OCI-LY7 (cell line): ENCODE measurements around the gene CTNNA2. TPM values are rescaled to one million over a fixed set of nuclear protein-coding genes. Genes with fewer than 3 reads are reported as not detected.

Experiments
- BruUV-seq: library from RNA; stranded (reverse); fragments of 400-500 nt; replicated peaks from 2 replicates; lab custom pipeline; 2021; lab: Mats Ljungman, UMichigan
- CTCF ChIA-PET: fragments of 300-600 bp; sonication (Branson Sonifier 250); formaldehyde crosslinking; loops from one replicate; lab custom pipeline; 2022; ENCODE audit warnings: antibody characterized with exemption; ENCODE audit not compliant: unreplicated experiment; lab: Charles Lee
- POLR2A ChIA-PET: fragments of 300-600 bp; sonication (Branson Sonifier 250); formaldehyde crosslinking; loops from one replicate; lab custom pipeline; 2022; ENCODE audit warnings: antibody characterized with exemption; lab: Charles Lee
- DNase-seq: peaks from one replicate; pipeline ENCODE4 v3.0.0-alpha.2; 2015; ENCODE audit warnings: low spot score
- H2AFZ ChIP-seq: fragments of 200-600 bp; sonication (generic), shearing (Covaris generic); 2 replicates; pipeline ENCODE4 v1.6.1; 2014; ENCODE audit warnings: mild to moderate bottlenecking, antibody characterized with exemption, low read length, moderate library complexity
- H3K27ac ChIP-seq: fragments of 200-600 bp; sonication (generic); 2 replicates; pipeline ENCODE4 v1.5.1; 2014; ENCODE audit warnings: mixed run types, low read depth, mild to moderate bottlenecking, moderate library complexity, low read length, inconsistent platforms; ENCODE audit not compliant: poor library complexity, severe bottlenecking
- H3K36me3 ChIP-seq: fragments of 200-600 bp; sonication (generic); 2 replicates; pipeline ENCODE4 v1.6.1; 2014; ENCODE audit warnings: mild to moderate bottlenecking, antibody characterized with exemption, low read length, moderate library complexity, mixed read lengths; ENCODE audit not compliant: insufficient read depth
- H3K4me1 ChIP-seq: fragments of 200-600 bp; sonication (generic); 2 replicates; pipeline ENCODE4 v1.5.1; 2014; ENCODE audit warnings: mild to moderate bottlenecking, low read length; ENCODE audit not compliant: insufficient read depth, poor library complexity, severe bottlenecking
- H3K4me2 ChIP-seq: fragments of 200-600 bp; sonication (generic); 2 replicates; pipeline ENCODE4 v1.6.1; 2014; ENCODE audit warnings: mild to moderate bottlenecking, low read length
- H3K4me3 ChIP-seq: fragments of 200-600 bp; sonication (generic); 2 replicates; pipeline ENCODE4 v1.5.1; 2014; ENCODE audit warnings: mild to moderate bottlenecking, low read depth, low read length; ENCODE audit not compliant: poor library complexity, severe bottlenecking
- H3K79me2 ChIP-seq: fragments of 200-600 bp; sonication (generic); 2 replicates; pipeline ENCODE4 v1.6.1; 2016; ENCODE audit warnings: low read depth, mild to moderate bottlenecking, low read length, moderate library complexity, mixed read lengths; ENCODE audit not compliant: insufficient read depth
- H3K9me2 ChIP-seq: fragments of 200-600 bp; sonication (generic); 2 replicates; pipeline ENCODE4 v1.6.1; 2016; ENCODE audit warnings: mild to moderate bottlenecking, low read length, mixed read lengths; ENCODE audit not compliant: insufficient read depth
- H3K9me3 ChIP-seq: fragments of 200-600 bp; sonication (generic); 2 replicates; pipeline ENCODE4 v1.6.1; 2014; ENCODE audit warnings: mild to moderate bottlenecking, mixed run types, low read length, mixed read lengths
- H4K20me1 ChIP-seq: fragments of 200-600 bp; sonication (generic); 2 replicates; pipeline ENCODE4 v1.6.1; 2014; ENCODE audit warnings: mild to moderate bottlenecking, antibody characterized with exemption, low read length, moderate library complexity, mixed read lengths; ENCODE audit not compliant: insufficient read depth
- EZH2phosphoT487 ChIP-seq: fragments of 200-600 bp; sonication (generic); IDR thresholded peaks from 2 replicates; pipeline ENCODE4 v1.6.1; 2018; ENCODE audit warnings: low read depth, borderline replicate concordance, mild to moderate bottlenecking, mixed run types, antibody characterized with exemption, low read length, moderate library complexity, mixed read lengths
- intact Hi-C: fragments of 100-400 bp; cut with micrococcal nuclease; formaldehyde crosslinking; loops from one replicate; pipeline ENCODE4 v1.10.0; 2022; ENCODE audit not compliant: unreplicated experiment
- total RNA-seq, 2 experiments: library from RNA; depleted of rRNA in 1 of 2; stranded (reverse); fragments of >200 nt in 1 of 2; shearing (Covaris generic) in 1 of 2; gene quantifications; 2 replicates each; pipeline ENCODE4 v1.2.3, GENCODE V29; 2014 to 2022
- TF ChIP-seq, protein P1 (sequence below): fragments of 200-600 bp; sonication (generic); conservative IDR thresholded peaks from 2 replicates; pipeline ENCODE4 v1.5.1; 2014; ENCODE audit warnings: mild to moderate bottlenecking, antibody characterized with exemption, low read length, moderate library complexity, mixed read lengths

The CTNNA2 gene
- total RNA-seq, 2 experiments from 2014 or later = 0.19 to 2.7 TPM

DNA sequence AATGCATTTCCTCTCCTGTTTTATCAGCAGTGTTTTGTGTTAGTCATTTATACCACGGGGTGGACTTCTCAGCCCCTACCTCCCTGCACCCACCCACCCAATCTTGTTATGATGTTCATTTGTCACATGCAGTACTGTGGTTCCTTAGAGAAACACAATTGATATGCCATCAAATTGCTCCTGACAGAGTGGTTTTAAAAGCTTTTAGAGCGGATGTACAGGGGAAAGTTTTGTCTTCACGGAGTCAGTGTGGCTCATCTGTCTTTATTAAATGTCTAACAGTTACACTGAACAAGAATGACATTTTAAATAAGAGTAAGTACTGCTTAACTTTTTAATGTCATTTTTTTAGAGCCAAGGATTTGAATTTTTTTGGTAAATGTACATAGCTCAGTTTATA lies 634.8 kb downstream of the CTNNA2 start:
- intact Hi-C loops = no loop called here
- POLR2A ChIA-PET = no interaction called here
- CTCF ChIA-PET = no interaction called here

DNA sequence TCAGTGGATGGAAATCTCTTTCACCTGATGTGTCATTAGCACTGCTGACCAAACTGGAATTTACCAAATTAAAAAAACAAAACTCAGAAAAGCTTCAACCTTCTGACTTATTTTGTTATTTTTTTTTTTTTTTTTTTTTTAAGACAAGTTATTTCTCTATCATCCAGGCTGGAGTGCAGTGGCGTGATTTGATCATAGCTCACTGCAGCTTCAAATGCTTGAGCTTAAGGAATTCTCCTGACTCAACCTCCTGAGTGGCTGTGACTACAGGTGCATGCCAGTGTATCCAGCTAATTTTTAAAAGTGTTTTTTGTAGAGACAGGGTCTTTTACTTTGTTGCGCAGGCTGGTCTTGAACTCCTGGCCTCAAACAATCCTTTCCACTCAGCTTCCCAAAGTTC lies 636.1 kb downstream of the CTNNA2 start:
- no peak overlapping the region for H3K27ac ChIP-seq
- no peak overlapping the region for H2AFZ ChIP-seq
- H3K4me3 ChIP-seq = no peak overlapping the region
- no TSS peak for BruUV-seq
- CTCF ChIA-PET = no interaction called here
- no peaks in the 10 kb centered on the region for H3K4me1 ChIP-seq
- intact Hi-C loops = no loop called here
- H3K9me2 ChIP-seq = no peaks in the 10 kb centered on the region
- no peaks in the 10 kb centered on the region for H3K79me2 ChIP-seq
- POLR2A ChIA-PET = interaction anchor here (0.7 kb wide), 1 partner anchor 652 kb away, joined by 4 read pairs; no protein-coding TSS in a partner anchor
- no peaks in the 10 kb centered on the region for H4K20me1 ChIP-seq
- TF ChIP-seq, protein P1, sequence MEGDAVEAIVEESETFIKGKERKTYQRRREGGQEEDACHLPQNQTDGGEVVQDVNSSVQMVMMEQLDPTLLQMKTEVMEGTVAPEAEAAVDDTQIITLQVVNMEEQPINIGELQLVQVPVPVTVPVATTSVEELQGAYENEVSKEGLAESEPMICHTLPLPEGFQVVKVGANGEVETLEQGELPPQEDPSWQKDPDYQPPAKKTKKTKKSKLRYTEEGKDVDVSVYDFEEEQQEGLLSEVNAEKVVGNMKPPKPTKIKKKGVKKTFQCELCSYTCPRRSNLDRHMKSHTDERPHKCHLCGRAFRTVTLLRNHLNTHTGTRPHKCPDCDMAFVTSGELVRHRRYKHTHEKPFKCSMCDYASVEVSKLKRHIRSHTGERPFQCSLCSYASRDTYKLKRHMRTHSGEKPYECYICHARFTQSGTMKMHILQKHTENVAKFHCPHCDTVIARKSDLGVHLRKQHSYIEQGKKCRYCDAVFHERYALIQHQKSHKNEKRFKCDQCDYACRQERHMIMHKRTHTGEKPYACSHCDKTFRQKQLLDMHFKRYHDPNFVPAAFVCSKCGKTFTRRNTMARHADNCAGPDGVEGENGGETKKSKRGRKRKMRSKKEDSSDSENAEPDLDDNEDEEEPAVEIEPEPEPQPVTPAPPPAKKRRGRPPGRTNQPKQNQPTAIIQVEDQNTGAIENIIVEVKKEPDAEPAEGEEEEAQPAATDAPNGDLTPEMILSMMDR = no peak
- TF ChIP-seq EZH2phosphoT487 = no peak
- H3K36me3 ChIP-seq = no peaks in the 10 kb centered on the region
- no peak for DNase-seq
- H3K4me2 ChIP-seq = no peak overlapping the region
- no peaks in the 10 kb centered on the region for H3K9me3 ChIP-seq

More for the DNA sequence above, 634.8 kb downstream of the CTNNA2 start:
- no peaks in the 10 kb centered on the region for H3K36me3 ChIP-seq
- no peak overlapping the region for H2AFZ ChIP-seq
- no peak overlapping the region for H3K27ac ChIP-seq
- DNase-seq = no peak
- H3K4me3 ChIP-seq = no peak overlapping the region
- no peaks in the 10 kb centered on the region for H3K4me1 ChIP-seq
- no peaks in the 10 kb centered on the region for H3K9me2 ChIP-seq
- no peaks in the 10 kb centered on the region for H4K20me1 ChIP-seq
- TF ChIP-seq EZH2phosphoT487 = no peak
- TF ChIP-seq, protein P1 = no peak
- H3K9me3 ChIP-seq = no peaks in the 10 kb centered on the region
- no TSS peak for BruUV-seq
- H3K4me2 ChIP-seq = no peak overlapping the region
- H3K79me2 ChIP-seq = no peaks in the 10 kb centered on the region

DNA sequence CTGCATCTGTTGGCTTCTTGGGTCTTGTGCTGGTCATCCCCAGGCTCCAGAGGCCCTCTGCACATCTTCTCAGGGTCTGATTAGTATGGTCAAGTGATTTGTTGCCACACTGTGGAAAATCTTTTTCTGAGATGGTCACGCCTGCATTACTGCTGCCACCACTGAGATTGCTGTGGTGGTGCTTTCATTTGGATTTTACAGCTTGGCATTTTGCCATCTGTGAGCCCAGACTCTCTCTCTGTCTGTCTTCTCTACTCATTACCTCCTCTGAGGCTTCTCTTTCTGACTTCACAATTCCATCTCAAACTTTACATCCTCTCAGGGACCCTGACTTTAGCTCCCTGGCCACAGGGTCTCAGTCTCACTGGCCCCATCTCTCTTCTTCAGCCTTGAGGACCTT lies 637.1 kb downstream of the CTNNA2 start:
- Histone ChIP-seq H3K4me2 (no peak overlapping the region), H2AFZ (no peak overlapping the region), H3K4me3 (no peak overlapping the region), H3K9me2 (no peaks in the 10 kb centered on the region), H3K36me3 (no peaks in the 10 kb centered on the region), H3K79me2 (no peaks in the 10 kb centered on the region), H3K27ac (no peak overlapping the region), H3K4me1 (no peaks in the 10 kb centered on the region), H3K9me3 (no peaks in the 10 kb centered on the region), H4K20me1 (no peaks in the 10 kb centered on the region)
- TF ChIP-seq EZH2phosphoT487 = no peak
- TF ChIP-seq, protein P1 = no peak
- ChIA-PET POLR2A (no interaction called here), CTCF (no interaction called here)
- no TSS peak for BruUV-seq
- intact Hi-C loops = no loop called here
- no peak for DNase-seq
